COLO829 (cell line): ENCODE data around the gene TCL1A.
"Not testable (repeated sequence)": the region's sequence is repeated elsewhere in the genome, so short reads cannot be mapped to it uniquely, and the experiment has no call there.

Source experiments
- DNase-seq: peaks from one replicate; pipeline ENCODE4 v3.0.0; 2012; ENCODE audit warnings: low spot score

The TCL1A gene, protein sequence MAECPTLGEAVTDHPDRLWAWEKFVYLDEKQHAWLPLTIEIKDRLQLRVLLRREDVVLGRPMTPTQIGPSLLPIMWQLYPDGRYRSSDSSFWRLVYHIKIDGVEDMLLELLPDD

DNA sequence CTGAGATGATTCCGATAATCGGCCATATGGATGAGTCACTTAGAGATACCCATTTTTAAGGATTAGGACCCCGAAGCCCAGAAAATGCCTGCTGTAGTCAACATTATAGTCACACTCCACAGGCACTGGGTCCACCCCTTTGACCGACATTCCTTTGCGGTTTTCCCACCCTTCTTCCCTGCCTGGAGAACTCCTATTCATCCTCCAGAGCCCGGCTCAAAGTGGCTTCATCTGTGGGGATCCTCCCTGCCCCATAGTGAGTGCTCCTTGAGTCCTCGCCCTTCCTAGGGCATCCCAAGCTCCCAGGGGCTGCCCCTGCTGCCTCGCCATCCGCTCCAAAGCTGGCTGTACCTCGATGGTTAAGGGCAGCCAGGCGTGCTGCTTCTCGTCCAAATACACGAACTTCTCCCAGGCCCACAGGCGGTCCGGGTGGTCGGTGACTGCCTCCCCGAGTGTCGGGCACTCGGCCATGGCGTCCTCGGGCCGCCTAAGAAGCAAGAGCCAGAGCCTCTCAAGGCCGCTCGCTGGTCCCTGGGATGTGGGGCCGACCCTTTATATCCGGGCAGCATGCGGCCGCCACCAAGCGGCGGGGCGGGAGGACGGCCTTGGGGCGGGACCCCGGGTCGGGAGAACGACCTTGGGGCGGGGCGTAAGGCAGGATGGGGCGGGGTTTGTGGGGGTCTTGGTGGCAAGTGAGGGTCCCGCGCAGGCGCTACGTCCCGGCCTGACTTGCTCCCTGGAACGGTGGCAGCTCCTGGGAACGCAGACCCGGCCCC lies at the start of gene TCL1A:
TSS of gene TCL1A (minus strand) at position 530 of the 776 bp plus-strand sequence. CDS start at position 471, 59 bp downstream.
- no peak for DNase-seq

DNA sequence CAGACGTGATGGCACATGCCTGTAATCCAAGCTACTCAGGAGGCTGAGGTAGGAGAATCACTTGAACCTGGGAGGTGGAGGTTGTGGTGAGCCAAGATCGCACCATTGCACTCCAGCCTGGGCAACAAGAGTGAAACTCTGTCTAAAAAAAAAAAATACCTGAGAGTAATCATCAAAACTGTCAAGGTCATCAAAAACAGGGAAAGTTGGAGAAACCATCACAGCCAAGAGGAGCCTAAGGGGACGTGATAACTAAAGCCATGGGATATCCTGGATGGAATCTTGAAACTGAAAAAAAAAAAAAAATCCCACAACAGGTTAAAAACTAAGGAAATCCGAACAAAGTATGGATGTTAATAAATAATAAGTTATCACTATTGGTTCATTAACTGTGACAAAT lies 49.1 kb upstream of the TCL1A start:
- DNase-seq = not testable (repeated sequence)

DNA sequence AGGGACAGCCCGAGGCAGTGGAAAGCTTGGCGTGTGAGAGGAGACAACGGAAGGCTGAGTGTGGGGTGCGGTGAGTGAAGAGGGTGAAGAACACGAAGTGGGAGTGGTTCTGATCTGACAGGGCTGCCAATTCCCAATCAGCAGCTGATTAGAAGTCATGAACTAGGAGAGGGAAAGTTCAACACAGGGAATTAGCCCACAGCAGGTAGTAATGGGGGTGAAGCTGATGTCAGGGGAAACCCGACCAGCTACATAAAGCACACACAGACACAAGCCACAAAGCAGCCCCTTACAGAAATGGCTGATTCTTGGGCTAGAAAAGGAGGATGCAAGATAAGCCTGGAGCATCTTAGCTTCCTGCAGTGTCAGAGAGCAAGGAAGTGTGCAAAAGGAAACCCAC lies 47.5 kb upstream of the TCL1A start:
- no peak for DNase-seq

DNA sequence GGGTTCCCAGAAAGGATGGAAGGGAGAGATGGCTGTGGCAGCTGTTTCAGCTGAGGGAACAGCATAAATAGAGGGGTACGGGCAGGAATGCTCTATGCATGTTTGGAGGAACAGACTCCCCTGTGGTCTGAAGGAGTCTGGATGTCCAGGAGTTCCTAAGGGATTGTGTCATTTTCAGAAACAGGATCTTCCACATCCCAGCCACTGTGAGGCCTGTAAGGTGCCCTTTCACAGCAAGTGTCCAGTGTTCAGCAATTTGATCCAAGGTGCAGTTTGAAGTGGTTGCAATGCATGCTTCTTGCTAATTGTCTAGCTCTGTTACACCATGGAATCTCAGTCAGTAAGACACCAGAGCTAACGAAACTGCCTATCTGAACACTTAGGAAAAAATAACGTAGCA lies 46.7 kb upstream of the TCL1A start:
- DNase-seq = no peak

DNA sequence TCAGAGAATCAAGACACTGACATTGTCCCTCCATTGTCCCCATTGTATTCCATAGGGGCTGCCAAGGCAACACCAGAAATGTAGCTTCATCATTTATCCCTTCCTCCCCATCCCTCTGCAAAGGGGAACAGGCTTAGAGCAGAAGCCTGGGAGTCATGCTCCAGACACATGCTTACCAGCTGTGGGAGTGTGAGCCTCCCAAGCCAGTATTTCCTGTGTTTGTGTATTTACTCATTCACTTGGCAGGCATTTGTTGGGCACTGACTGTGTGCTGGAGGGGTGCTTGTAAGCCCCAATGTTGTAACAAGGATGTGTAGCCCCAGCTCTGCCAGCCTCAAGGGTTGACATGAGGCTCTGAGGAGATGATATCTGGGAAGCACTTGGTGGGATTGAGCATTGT lies 46.0 kb upstream of the TCL1A start:
- no peak for DNase-seq

DNA sequence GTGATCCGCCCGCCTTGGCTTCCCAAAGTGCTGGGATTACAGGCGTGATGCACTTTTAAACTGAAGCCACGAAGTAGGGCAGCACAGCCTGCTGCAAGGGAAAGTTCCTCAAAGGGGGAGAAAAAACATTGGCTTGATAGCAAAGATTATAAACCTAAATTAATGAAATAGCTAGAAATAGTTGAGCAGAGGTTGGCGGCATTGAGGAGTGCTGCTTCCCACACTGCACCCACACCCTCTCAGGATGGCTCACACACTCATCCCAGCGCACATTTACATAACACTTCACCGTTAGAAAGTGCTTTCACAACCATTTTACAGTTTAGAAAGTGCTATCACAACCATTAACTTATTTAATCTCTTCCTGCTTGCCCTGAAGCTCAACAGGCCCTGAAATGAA lies 44.4 kb upstream of the TCL1A start:
- no peak for DNase-seq

DNA sequence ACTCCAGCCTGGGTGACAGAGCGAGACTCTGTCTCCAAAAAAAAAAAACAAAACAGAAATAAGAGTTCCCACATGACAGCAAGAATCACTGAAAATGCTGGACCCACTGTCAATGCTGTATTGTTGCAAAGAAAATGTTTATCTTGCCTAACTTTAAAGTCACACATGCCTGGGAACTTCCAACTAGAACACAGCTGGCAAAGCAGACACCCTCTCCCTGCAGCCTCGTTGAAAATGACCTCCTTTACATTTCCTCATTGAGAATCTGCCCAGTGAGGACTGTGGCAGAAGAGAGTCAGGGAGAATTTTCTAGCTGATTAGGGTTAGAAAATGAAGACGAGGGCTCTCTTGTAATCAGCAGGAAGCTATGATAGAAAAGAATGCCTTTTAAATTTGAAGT lies 42.8 kb upstream of the TCL1A start:
- DNase-seq = no peak

DNA sequence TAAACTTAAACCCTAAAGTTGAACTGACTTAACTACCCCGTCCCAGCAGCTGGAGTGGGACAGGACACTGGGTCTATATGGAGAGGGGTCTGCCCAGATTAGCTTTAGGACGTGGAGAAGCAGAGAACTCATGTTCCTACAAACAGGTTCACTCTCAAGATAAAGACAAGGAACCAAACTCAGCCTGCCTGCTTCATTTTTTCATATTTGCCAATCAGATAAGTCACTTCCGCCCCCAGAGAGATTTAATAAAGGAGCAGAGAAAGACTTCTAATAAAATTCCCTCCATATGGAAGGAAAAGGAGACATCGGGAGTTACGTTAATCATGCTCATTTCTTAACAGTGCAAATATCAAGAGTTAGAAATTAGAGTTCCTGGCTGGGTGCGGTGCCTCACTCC lies 42.2 kb upstream of the TCL1A start:
- no peak for DNase-seq

DNA sequence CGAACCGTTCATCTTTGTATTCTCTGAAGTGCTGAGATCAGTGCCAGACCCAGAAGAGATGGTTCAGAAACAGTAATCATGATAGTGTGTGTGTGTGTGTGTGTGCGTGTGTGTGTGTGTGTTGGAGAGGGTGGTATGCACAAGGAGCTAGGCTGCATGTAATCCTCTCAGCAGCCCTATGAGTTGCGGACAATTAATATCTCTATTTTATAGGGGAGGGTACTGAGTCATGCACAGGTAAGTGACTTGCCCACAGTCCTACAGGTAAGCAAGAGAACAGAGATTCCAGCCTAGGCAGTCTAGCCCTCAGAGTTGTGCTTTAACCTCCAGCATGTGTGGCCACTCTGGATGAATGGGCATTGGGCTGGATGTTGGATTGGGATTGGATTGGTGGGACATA lies 27.9 kb upstream of the TCL1A start:
- no peak for DNase-seq

DNA sequence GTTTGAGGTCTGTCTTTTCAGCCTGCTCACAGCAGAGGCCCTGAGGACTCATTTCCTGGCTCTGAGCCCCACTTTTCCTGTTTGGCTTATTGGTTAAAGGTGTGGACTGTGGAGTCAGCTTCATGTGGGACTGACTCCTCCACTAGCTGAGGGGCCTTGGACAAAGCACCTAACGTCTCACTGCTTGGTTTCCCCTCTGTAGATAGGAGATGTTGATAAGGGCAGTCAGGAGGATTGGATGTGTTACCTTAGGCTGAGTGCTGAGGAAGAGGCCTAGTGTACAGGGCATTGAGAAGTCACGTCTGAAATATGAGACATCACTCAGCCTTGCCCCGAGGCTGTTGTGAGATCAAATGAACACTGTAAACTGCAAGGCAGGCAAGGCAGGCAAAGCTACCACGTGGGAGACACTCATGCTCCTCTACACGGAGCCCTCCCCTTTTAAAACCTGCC lies 27.1 kb upstream of the TCL1A start:
- peak; percentile 90 for DNase-seq

DNA sequence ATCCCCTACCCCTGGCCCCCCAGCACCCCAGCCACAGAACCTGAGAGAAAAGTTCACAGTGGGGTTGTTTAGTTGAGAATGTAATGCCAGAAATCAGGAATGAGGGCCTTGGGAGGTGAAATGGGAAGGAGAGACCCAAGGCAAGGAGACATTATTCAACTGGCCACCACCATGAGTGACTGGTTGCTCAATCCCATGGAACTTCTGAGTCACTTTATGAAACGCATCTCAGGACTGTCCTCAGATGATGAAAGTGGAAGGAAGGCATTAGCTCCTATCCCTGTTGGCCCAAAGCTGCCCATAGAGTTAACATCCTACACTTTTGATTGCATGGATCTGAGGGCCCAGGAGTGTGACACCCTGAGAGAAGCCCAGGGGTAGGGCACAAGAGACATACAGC lies 25.4 kb upstream of the TCL1A start:
- no peak for DNase-seq

DNA sequence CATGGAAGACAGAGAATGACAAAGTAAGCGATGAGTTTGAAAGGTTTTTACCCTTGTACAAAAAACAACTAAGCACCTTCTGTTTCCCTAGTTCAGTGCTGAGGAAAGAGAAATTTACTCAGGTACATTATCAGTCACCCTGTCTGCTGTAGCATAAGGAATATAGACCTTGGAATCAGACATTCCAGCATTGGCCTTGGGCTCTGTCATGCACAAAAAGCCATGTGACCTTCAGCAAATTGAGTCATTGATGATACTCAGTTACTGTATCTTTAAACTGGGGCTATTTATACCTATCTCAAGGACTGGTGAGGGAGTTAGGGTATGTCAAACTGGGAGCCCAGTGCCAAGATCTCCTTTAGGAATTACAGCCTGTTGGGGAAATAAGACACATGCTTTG lies 19.3 kb upstream of the TCL1A start:
- no peak for DNase-seq

DNA sequence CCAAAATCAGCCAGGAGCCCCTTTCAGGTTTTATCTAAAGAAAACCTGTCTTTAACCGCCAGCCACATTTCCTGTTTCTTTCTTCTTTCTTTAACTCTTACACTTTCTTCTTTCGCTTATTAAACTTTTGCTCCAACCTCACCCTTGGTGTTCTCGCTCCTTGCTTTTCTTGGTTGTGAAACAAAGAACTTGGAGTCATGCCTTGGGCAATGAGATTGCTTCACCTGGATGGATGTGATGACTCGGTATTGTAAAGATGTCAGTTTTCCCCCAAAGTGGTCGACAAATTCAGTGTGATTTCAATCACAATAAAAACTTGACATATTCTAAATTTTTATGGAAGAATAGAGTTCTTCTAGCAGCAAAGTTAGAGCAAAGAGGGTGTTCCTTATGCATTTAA lies 16.2 kb upstream of the TCL1A start:
- DNase-seq = no peak

DNA sequence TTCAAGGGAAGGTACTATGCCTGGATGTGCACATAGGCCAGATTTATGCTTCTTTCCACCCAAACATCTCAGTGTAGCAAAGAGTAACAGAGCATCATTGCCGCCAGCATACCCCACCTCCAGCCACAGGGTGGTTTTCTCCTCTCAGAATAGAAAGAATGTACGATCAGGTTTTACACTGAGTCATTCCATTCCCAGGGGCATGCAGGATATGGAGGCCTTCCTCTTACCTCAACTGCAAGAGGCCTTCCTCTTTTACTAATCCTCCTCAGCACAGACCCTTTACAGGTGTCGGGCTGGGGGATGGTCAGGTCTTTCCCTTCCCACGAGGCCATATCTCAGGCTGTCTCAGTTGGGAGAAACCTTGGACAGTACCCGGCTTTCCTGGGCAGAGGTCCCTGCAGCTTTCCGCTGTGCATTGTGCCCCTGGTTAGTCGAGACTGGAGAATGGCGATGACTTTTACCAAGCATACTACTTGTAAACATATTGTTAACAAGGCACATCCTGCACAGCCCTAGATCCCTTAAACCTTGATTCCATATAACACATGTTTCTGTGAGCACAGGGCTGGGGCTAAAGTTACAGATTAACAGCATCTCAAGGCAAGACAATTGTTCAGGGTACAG lies 15.6 kb upstream of the TCL1A start:
- not testable (repeated sequence) for DNase-seq

DNA sequence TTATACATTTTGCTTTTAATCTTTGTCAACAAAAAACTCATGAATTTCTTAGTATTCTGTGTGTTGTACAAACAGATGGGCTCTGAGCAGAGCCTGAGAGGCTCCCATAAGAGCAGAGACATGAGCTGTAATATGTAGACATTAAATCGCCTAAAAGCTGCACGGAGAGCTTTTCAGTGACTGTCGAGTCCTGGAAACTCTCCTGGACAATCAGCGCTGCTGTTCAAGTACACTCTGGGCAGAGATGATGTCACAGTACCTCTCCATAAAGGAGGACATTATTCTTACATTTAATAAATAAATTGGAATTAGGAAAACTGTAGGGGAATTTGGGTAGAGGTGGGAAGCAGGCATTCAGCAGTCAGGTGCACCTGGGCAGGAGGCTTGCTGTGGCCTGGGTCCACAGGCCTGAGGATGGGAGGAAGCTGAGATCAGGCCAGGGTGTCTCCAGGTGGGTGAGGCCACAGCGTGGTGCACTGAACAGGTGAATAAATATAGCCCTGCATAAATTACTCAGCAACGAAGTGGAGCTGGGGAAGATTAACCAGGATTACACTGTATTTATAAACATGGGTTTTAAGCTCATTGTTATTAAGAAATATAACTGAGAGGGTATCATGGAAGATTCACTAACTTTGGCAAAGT lies 13.3 kb upstream of the TCL1A start:
- DNase-seq = no peak

DNA sequence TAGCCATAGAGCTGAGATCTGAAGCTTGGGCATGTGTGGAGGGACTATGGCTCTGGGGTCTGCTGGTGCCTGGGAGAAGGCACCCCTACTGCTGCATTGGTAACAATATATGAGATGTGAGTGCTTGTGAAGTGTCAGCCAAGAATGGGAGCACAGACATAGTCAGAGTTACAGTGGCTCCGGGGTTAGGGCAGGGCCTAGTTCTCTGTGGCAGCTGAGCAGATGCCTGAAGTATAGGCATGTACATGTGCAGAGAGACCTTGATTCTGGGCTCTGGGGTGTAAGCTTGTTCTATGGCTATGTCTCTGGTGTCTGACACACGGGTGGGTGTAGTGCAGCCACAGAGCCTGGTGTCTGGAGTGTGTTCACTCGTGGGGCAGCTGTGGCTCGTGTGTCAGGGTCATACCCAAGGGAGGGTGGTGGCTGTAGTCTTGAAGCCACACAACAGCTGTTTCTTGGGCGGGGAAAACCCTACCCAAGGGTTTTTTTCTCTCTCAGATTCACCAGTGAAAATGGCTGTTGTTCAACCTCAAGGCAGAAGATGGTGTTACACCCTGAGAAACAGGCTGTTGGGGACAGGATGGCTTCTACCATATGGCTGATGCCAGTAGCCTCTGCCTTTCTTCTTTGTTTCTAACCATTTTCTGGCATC lies 11.9 kb upstream of the TCL1A start:
- no peak for DNase-seq

DNA sequence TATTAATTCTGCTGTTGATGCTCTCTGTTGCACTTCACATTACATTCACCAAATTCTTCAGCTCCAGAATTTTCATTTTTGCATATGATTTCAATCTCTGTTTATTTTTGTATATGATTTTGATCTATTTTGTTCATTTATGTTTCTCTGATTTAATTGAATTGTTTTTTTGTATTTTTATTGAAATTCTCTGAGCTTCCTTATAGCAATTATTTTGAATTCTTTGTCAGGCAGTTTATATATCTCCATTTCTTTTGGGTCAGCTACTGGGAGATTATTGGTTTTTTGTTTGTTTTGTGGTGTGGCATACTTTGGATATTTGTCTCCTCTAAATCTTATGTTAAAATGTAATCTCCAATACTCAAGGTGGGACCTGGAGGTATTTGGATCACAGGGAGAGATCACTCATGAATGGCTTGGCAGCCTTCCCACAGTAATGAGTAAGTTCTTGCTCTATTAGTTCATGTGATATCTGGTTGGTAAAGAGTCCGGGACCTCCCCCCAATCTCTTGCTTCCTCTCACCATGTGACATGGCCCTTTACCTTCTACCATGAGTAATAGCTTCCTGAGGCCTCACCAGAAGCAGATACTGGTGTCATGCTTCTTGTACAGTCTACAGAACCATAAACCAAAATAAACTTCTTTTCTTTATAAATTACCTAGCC lies 8.7 kb upstream of the TCL1A start:
- no peak for DNase-seq

DNA sequence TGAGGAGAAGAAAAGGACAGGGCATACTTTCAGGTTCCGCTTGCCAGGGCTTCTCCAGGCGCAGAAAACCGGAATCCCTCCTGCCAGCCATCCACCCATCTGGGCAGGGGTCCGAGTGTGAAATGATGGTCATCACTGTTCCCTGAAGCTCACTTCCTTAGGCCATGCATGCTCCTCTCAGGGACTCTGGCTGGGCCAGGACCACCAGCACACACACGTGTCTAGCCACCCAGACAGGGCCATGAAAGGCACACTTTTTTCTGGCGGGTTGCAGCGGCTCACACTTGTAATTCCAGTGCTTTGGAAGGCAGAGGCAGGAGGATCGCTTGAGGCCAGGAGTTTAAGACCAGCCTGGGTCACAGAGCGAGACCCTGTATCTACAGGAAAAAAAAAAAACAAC lies 1.5 kb downstream of the TCL1A start:
- no peak for DNase-seq

DNA sequence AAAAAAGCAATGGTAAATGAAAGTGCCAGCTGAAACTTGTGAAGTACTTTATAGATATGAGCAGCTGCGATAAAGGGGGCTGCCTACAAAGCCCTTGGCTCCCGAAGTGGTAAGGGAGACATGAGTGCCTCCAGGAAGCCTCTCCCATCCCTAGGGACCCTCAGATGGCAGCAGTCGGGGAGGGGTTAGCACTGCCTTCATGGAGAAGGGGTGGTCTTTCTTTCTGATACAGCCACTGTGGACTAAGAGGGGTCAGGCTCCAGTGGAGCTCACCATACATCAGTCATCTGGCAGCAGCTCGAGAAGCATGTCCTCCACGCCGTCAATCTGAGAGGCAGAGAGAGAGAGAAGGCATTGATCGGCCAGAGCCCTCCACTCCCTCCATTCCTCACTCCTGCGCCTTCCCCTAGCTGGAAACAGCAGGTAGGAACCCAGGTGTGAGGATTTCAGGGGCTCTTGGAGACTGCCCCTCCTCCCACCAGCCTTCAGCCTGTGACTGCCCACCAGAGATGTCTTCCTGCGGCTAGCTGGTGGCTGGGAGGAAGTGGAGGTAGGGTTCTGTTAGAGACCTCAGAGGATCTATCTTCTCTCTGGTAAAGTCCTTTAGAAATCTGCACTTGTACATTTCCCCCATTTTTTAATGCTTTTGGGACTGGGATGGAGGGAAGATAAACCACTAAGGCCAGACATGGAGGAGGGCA lies 2.3 kb downstream of the TCL1A start:
- no peak for DNase-seq

DNA sequence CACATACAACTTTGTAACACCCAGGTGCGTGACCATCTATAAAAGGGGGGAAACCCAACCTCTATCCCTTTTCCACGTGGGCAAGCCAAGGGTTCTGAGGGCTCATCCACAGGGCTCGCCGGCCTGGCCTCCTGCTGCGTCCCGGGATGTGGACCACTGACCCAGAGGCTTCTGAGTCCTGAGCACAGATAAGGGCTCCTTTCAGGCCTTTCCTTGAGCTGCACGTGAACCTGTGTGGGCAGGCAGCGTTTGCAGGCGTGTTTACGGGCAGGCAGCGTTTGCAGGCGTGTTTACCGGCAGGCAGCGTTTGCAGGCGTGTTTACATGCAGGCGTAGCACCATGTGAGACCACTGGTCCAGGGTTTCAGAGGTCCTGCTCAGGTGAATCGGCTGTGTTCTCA lies 3.8 kb downstream of the TCL1A start:
- no peak for DNase-seq

DNA sequence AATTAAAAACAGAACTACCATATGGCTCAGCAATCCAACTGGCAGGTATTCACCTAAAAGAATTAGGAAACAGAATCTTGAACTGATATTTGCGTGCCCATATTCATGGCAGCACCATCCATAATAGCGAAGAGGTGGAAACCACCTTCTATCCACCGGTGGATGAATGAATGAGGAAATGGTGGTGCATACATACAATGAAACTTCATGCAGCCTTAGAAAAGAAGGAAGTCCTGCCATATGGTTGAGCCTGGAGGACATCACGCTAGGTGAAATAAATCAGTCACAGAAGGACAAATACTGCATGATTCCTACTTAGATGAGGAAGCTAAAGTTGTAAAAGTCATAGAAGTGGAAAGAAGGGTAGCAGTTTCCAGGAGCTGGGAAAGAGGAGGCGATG lies 6.6 kb downstream of the TCL1A start:
- no peak for DNase-seq
